ENCODE measurements around the gene ARHGEF11.

DNA sequence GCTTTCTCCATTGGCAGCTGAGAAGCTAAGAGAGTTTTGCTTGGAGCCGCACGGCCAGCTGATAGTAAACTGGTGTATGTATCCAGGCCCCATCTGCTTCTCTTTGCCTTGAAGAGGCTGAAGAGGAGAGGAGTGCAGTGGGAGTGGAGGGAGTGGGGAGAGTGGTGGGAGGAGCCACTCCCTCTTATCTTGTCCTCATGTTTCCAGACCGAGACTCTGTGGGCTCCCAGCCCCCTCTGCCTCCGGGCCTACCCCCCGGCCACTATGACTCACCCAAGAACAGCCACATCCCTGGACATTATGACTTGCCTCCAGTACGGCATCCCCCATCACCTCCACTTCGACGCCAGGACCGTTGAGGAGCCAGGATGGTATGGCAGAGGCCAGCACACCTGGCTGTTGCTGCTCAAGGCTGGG, 131.1 kb downstream of the ARHGEF11 start:
- TF ChIP-seq, protein P1, sequence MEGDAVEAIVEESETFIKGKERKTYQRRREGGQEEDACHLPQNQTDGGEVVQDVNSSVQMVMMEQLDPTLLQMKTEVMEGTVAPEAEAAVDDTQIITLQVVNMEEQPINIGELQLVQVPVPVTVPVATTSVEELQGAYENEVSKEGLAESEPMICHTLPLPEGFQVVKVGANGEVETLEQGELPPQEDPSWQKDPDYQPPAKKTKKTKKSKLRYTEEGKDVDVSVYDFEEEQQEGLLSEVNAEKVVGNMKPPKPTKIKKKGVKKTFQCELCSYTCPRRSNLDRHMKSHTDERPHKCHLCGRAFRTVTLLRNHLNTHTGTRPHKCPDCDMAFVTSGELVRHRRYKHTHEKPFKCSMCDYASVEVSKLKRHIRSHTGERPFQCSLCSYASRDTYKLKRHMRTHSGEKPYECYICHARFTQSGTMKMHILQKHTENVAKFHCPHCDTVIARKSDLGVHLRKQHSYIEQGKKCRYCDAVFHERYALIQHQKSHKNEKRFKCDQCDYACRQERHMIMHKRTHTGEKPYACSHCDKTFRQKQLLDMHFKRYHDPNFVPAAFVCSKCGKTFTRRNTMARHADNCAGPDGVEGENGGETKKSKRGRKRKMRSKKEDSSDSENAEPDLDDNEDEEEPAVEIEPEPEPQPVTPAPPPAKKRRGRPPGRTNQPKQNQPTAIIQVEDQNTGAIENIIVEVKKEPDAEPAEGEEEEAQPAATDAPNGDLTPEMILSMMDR (IDR thresholded peaks at IDR 0.05; ENCODE audit: low read depth, low read length), result no peak
- no peak for TF ChIP-seq POLR2A (IDR thresholded peaks at IDR 0.05; ENCODE audit: extremely low read depth, insufficient read length)
- no peak for TF ChIP-seq MYC (IDR thresholded peaks at IDR 0.05; ENCODE audit: low read depth, low read length)
- TF ChIP-seq, protein P2, sequence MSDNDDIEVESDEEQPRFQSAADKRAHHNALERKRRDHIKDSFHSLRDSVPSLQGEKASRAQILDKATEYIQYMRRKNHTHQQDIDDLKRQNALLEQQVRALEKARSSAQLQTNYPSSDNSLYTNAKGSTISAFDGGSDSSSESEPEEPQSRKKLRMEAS (IDR thresholded peaks at IDR 0.05; ENCODE audit: low read depth, low read length), result no peak

All from NB4 (cell line).